Measurements from ENCODE around the gene SNRNP70. TPM values are rescaled to one million over a fixed set of nuclear protein-coding genes. Genes with fewer than 3 reads are reported as not detected.
A peak's percentile ranks its signal among the peaks of the same experiment; 100 is the strongest.
"Not testable (repeated sequence)": the region's sequence is repeated elsewhere in the genome, so short reads cannot be mapped to it uniquely, and the experiment has no call there.

SNRNP70 gene
- total RNA-seq, 1 donor from 2014 or later = 105 TPM

DNA sequence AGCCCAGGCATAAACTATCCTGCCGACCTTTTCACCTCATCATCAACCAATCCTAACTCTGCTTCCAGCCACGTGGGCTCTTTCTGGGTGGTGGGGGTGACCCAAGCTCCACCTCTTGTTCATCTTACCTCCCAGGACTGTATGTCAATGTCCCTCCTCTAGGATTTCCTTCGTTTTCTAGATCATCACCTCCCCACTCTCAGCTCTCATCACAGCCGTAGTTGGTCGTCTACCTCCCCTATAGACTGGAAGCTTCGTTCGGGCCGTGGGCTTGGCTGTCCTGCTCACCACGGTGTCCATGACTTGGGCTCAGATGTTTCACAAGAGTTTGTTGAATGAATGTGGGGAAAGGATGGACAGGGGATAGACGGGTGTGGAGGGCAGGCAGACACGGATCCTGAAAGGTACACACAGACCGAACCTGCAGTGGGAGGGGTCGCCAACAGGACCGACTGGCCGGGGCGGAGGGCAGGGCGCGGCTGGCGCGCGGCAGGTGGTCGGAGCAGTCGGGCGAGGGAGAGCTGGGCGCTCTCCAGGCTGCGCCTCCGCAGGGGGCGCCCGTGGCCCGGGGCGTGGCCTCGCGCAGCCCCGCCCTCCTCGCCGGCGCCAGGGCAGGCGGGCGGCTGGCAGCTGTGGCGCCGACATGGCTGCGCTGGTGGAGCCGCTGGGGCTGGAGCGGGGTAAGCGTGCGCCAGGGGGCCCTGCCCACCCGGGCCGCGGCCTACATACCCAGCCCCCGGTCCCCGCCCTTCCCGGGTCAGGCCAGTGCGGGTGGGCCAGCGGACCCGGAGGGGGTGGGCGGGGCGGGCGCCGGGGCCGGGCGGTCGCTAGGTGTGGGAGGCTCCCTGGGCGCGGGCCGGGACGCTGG lies 28.7 kb downstream of the SNRNP70 start, which contains the start of gene LIN7B:
Gene LIN7B (plus strand): TSS at position 609 of the 868 bp plus-strand sequence. CDS start 35 bp downstream, at position 644.
- ATAC-seq (ENCODE audit: poor library complexity) (peak; percentile 69), DNase-seq (peak; percentile 79)
- intact Hi-C loops (cut with DNase I) = no loop called here

DNA sequence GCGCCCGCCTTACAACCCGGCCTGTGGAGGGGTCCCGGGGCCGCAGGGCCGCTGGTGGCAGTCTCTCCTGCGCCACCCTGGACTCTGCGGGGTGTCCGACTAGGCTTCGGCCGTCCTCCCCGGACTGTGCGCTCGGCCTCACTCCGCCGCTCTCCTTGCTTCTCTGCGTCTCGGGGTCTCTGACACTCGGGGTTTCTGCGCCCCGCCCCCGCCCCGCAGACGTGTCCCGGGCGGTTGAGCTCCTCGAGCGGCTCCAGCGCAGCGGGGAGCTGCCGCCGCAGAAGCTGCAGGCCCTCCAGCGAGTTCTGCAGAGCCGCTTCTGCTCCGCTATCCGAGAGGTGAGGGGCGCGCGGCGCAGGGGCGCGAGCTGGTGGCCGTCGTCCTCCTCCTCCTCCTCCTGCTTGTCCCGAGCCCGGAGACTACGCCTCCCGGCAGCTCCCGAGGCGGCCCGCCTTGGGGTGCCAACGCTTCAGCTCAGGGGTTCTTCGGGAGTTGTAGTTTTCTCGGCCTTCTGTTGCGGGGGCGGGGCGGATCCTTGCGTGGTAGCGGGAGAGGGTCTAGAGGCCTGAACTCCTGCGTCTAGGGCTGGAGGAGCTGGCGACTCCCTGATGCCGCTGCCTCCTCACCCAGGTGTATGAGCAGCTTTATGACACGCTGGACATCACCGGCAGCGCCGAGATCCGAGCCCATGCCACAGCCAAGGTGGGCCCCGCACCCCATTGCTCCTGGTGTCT lies 29.5 kb downstream of the SNRNP70 start:
- peak; percentile 80 for DNase-seq
- intact Hi-C loops (cut with DNase I) = no loop called here

DNA sequence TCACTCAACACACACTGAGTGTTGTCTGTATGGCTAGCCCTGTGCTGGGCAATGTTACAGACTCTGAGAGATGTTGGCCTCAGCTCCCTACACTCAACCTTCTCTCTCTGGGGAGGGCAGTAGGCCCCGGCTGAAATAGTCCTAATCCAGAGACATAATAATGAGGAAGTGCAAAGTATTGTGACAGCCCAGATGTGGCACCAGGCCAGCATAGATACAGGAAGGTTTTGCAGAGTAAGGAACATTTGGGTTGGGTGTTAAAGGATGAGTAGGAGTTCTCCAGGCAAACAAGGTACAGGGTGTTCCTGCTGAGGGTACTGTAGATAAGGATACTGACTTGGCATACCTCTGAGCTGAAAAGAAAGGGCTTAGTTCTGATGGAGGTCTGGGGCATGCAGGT lies 31.3 kb downstream of the SNRNP70 start:
- intact Hi-C loops (cut with DNase I) = no loop called here
- ATAC-seq (ENCODE audit: poor library complexity) = no peak
- peak; percentile 81 for DNase-seq

More for the DNA sequence above, 29.5 kb downstream of the SNRNP70 start:
- ATAC-seq (ENCODE audit: poor library complexity) = peak; percentile 30

DNA sequence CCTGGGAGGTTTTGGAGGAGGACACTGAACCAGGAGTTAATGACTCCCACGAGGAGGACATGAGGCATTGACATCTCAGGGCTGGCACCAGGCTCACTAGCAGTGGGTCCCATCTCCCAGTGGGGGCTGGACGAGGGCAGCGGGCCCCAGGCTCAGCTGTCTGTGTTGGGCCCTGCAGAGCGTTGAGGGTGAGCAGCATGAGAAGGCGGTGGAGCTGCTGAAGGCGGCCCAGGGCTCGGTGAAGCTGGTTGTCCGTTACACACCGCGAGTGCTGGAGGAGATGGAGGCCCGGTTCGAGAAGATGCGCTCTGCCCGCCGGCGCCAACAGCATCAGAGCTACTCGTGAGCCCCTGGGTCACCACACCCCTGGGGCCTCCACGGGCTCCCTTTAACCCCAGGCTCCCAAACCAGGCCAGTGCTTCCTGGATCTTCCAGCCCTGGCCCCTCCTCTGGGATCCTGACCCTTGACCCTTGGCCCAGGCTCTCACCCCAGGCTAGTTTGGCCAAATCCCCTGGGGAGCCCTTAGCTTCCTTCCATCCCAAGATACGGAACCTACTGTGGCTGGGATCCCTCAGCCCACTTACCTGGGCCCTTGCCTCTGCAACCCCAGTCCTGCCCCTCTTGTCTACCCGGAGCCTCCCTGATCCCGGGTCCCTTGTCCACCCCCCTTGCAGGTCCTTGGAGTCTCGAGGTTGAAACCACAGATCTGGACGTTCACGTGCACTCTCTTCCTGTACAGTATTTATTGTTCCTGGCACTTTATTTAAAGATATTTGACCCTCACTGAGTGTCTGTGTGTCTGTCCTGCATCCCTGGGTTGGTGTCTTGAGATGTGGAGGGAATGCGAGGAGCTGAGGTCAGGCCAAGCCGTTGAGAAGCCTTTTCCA lies 32.7 kb downstream of the SNRNP70 start:
- DNase-seq (peak; percentile 50), ATAC-seq (ENCODE audit: poor library complexity) (no peak)
- intact Hi-C loops (cut with DNase I) = no loop called here

DNA sequence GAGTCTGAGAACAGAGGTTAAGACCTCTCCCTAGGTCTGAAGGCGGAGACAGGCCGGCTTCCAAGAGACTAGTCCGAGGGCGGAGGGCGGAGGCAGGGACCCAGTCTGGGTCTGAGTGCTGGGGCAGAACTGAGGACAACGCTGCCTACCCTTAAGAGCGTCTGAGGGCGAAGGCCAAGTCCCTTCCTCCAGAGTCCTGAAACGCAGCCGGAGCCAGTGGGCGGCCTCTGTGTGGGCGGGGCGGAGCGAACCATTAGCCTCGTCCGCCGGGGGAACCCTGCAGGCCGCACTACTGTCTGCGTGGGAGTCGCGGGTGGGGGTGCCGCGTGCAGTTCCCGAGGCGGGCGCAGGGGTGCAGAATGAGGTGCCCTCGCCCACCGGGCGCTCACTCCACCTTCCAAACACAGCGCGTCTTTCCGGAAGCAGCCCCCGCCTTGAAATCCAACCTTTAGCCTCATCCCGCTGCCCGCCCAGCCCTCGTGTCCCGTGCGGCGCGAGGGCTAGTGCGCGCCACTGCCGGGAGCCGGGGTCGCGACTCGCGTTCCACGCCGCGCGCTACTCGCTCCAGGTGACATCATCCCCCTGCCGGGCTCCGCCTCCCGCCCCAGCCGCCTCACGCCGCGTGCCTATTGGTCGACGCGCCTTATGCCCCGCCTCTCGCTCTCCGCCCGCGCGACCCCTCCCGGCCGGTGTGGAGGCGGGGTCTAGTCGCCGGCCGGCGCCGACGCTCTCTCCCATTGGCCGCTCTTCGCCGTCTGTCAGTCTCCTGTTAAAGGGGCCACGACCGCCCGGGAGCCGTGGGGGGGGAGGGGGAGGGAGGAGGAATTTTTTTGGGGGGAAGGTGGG lies 33.5 kb downstream of the SNRNP70 start, which contains the start of gene C19orf73:
Gene C19orf73 (minus strand): TSS at position 579 of the 846 bp plus-strand sequence. CDS start 121 bp downstream, at position 458.
- ATAC-seq (ENCODE audit: poor library complexity) (peak; percentile 93), DNase-seq (peak; percentile 97)
- intact Hi-C loops (cut with DNase I) = no loop called here

DNA sequence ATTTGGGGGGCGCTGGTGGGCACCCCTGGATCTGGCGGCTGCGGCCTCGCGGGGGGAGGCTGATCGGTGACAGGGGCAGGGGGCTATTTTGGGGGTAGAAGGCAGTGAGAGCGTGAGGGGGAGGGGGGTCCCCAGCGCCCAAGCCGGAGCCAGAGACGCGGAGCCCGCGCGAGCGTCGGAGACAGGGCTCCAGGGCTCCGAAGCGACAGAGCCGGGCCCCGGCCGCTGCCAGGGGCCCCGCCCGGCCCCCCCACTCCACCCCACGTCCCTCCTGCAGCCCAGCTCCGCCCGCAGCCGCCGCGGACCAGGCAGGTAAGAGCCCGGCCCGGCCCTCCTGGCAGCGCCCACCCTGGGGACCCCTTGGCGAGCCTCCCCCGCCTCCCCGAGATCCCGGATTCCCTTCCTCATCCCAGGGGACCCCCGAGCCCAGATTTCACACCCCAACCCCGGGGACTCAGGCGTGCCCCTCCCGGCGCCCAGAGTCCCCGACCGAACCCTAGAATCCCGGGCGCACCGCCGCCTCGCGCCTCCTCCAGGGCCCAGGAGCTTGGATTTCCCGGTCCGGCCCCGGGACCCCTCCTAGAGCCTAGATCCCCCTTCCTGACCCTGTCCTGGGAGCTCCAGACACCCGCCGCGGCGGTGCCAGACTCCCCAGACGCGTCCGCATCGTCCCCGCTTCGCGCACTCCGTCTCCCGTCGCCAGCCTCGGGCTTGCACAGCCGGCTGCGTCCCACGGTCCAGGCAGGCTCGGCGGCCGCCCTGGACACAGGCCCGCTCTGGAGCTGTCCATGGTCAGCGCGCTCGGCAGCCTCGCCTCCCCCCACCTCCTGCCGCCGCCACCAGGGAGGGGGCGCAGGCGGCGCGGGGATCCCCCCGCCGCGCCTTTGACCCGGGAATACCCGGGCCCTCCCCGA lies 34.4 kb downstream of the SNRNP70 start, which contains the start of gene PPFIA3:
Gene PPFIA3 (plus strand): TSS at position 134 of the 914 bp plus-strand sequence. CDS start 8,330 bp downstream, outside the sequence.
- ATAC-seq (ENCODE audit: poor library complexity) (peak; percentile 64), DNase-seq (peak; percentile 81)
- intact Hi-C loops (cut with DNase I) = no loop called here

DNA sequence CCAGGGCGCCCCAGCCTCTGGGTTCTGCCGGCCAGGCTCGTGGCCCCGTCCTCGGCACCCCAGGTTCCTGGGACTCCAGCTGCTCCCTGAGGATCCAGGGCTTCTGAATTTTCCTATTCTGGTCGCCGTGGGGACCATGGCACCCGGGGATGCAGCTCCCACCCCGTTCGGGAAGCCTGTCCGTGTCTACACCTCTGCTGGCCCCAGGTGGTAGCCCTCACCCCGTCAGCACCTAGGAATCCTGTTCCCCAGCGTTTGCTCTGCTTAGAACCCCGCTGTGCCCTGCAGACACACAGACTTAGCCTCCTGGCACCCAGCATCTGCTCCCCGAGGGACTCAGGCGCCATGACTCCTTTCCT lies 35.1 kb downstream of the SNRNP70 start:
- ATAC-seq (ENCODE audit: poor library complexity) (no peak), DNase-seq (no peak)
- intact Hi-C loops (cut with DNase I) = no loop called here

DNA sequence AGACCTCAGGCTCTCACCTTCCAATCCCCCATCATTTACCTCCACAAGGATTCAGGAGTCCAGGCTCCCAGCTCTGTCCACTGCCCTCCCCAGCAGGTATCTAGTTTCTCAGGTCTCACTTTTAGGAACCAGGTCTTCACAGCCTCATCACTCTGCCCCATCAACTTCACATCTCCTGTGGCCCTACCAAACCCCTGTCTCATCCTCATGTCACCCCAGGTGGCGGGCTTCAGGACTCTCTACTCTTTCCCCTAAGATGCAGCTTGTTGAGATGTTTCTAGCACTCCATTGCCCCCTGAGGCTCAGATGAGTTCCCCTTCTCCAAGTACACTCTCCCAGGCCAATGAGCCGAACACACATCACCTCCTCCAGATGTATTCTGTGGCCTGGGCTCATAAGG lies 35.6 kb downstream of the SNRNP70 start:
- ATAC-seq (ENCODE audit: poor library complexity) (no peak), DNase-seq (no peak)
- intact Hi-C loops (cut with DNase I) = no loop called here

DNA sequence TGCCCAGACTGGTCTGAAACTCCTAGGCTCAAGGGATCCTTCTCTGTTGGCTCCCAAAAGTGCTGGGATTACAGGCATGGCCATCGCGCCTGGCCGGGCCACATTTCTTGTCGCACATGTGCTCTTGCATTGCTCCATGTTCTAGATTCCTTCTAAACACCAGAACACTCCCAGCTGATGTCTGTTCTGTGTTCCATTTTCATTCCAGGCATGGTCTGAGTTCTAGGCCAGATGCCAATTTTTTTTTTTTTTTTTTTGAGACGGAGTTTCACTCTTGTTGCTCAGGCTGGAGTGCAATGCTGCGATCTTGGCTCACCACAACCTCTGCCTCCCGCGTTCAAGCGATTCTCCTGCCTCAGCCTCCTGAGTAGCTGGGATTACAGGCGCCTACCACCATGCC lies 36.6 kb downstream of the SNRNP70 start:
- DNase-seq; intact Hi-C loops (cut with DNase I); ATAC-seq (ENCODE audit: poor library complexity): not testable (repeated sequence)

DNA sequence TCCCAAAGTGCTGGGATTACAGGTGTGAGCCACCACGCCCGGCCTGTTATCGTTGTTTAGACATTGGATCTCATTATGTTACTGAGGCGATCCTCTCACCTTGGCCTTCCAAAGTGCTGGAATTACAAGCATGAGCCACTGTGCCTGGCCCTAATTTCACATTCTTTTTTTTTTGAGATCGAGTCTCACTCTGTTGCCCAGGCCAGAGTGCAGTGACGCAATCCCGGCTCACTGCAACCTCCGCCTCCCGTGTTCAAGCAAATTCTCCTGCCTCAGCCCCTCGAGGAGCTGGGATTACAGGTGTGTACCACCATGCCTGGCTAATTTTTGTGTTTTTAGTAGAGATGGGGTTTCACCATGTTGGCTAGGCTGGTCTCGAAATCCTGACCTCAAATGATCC lies 38.0 kb downstream of the SNRNP70 start:
- ATAC-seq (ENCODE audit: poor library complexity); intact Hi-C loops (cut with DNase I); DNase-seq: not testable (repeated sequence)

DNA sequence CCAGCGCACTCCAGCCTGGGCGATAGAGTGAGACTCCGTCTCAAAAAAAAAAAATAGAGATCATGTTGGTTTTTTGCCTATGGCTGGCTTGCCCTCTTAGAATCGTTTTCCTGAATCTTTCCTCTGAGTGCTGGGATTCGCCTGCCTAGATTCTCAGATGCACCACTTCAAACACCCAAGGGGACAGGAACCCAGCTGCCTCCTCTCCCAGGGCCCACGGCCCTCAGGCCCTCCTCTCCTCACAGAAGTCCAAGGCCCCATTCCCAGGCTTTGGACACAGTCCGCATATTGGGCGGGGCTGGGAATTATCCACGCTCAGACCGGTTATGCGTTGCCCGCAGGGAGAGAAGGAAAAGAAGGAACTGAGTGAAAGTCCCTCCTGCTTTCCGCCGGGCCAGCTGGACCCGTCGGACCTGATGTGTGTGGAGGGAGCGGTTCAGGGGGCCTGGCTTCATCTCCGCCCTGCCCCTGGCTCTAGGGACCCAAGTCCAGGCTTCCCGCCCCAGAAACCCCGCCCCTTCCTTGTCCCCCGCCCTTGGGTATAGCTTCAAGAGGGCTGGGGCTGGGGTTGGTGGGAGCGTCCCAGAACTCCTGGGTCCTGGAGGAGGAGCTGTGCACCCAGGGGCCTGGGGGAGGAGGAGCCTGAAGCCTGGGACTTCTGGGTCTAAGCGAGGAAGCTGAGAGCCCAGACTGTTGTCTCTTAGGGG lies 39.9 kb downstream of the SNRNP70 start:
- DNase-seq = no peak
- no peak for ATAC-seq (ENCODE audit: poor library complexity)
- intact Hi-C loops (cut with DNase I) = no loop called here

DNA sequence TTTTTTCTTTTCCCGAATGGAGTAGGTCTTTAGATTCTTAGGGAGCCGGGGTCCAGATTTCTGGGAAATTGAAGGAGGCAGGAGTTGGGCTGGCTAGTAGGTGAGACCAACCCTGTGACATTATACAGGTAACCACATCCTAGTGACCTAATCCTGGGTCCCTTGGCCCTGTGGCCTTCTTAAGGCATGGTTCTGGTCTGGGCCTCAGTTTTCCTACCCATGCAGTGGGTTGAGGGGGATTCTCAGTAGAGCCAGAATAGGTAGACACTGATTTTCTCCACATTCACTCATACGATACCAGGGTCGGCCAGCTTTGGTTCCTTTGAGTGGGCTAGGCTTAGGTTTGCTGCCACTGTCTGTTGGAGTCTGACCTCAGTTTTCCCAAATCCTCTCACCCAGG lies 41.3 kb downstream of the SNRNP70 start:
- ATAC-seq (ENCODE audit: poor library complexity) (no peak), DNase-seq (no peak)
- intact Hi-C loops (cut with DNase I) = no loop called here

DNA sequence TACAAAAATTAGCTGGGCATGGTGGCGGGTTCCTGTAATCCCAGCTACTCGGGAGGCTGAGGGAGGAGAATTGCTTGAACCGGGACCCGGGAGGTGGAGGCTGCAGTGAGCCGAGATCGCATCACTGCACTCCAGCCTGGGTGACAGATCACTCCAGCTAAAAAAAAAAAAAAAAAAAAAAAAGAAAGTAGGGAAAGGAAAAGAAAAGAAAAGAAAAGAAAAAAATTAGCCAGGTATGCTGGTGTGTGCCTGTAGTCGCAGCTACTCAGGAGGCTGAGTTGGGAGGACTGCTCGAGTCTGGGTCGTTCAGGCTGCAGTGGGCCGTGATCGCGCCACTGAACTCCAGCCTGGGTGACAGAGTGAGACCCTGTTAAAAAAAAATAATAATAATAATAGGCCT lies 42.0 kb downstream of the SNRNP70 start:
- intact Hi-C loops (cut with DNase I); ATAC-seq (ENCODE audit: poor library complexity); DNase-seq: not testable (repeated sequence)

DNA sequence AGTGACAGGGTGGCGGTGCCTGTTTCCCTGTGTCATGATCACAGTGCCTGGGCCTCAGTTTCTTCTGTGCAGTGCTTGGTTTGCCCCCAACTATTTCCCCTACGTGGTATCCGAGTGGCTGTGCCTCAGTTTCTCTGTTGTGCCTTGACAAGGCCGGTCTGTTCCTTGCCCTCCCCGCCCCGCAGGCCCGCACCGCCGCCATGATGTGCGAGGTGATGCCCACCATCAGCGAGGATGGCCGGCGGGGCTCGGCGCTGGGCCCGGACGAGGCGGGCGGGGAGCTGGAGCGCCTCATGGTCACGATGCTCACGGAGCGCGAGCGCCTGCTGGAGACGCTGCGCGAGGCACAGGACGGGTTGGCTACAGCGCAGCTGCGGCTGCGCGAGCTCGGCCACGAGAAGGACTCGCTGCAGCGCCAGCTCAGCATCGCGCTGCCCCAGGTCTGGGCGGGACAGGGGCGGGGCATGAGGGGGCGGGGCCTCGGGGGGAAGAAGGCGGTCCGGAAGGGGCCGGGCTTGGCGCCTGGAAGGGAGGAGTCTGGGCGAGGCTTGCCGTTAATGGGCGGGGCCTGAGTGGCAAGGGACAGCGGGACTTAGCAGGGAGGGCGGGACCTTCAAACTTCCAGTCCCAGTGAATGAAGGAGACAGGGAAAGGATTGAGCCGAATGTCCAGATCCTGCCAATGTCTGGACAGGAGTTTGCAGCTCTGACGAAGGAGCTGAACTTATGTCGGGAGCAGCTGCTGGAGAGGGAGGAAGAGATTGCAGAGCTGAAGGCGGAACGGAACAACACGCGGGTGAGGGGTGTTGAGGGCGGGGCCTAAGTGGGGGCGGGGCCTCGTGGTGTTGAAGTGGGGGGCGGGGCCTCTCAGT lies 42.7 kb downstream of the SNRNP70 start:
- intact Hi-C loops (cut with DNase I) = no loop called here

DNA sequence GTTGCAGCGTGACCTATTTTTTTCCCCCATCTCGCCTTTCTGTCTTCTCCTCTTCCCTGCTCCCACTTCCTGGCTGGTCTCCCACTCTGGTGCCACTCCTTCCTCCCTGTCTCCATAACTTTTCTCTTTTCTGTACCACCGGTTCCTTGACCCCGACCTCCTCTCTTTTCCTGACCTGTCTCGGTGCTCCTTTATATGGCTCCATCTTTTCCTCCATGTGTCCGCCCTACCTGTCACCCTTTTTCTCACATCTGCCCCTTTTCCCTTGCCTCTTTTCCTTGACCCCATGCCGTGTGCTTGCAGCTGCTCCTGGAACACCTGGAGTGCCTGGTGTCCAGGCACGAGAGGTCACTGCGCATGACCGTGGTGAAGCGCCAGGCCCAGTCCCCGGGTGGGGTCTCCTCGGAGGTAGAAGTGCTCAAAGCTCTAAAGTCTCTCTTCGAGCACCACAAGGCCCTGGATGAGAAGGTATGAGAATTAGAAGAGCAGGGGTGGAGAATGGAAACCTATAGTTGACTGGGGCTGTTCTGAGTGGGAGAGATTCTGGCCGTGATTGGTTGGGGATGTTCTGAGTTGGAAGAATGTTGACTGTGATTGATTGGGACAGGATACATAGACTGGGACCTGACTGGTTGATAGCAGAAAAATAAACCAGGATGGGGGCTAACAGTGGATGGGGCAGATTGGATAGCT lies 43.4 kb downstream of the SNRNP70 start:
- no peak for ATAC-seq (ENCODE audit: poor library complexity)
- intact Hi-C loops (cut with DNase I) = no loop called here
- peak; percentile 32 for DNase-seq

More for the DNA sequence above, 42.7 kb downstream of the SNRNP70 start:
- DNase-seq (peak; percentile 96), ATAC-seq (ENCODE audit: poor library complexity) (peak; percentile 99)

All from Right ventricle myocardium superior (tissue), 1 donor.